ENCODE measurements around the gene CHEK1. TPM values are rescaled to one million over a fixed set of nuclear protein-coding genes. Genes with fewer than 3 reads are reported as not detected.
"Not testable (repeated sequence)": the region's sequence is repeated elsewhere in the genome, so short reads cannot be mapped to it uniquely, and the experiment has no call there.

CHEK1 gene
- total RNA-seq, 1 experiment from 2014 or later = 33.2 TPM

DNA sequence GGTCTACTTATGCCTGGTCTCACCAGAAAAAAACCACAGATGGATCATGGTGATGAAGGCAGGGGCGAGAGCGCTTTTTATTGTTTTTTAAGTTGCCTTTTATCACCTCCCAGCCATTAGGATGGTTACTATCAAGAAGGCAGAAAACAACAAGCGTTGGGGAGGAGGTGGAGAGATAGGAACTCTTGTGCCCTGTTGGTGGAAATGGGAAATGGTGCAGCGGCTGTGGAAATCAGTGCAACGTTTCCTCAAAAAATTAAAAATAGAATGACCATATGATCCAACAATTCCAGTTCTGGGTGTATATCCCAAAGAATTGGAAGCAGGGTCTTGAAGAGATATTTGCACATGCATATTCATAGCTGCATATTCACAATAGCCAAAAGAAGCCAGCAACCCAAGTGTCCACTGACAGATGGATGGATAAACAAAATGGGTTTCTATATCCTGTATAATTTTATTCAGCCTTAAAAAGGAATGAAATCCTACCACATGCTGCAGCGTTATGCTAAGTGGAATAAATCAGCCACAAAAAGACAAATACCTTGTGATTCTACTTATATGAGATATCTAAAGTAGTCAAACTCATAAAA, 76.2 kb downstream of the CHEK1 start:
- H3K27ac Mint-ChIP-seq (ENCODE audit: unreplicated experiment) = no peak overlapping the region
- H3K27me3 Mint-ChIP-seq (ENCODE audit: unreplicated experiment) = peaks cover 18% of the 10 kb centered on the region
- H3K9me3 Mint-ChIP-seq (ENCODE audit: low read depth, unreplicated experiment) = no peaks in the 10 kb centered on the region
- no TSS peak for BruUV-seq (replicated peaks)
- H3K4me3 Mint-ChIP-seq (ENCODE audit: low read depth, unreplicated experiment) = no peak overlapping the region
- CTCF ChIA-PET = no interaction called here
- intact Hi-C loops (cut with micrococcal nuclease; ENCODE audit: unreplicated experiment) = no loop called here
- TF ChIP-seq, protein P1, sequence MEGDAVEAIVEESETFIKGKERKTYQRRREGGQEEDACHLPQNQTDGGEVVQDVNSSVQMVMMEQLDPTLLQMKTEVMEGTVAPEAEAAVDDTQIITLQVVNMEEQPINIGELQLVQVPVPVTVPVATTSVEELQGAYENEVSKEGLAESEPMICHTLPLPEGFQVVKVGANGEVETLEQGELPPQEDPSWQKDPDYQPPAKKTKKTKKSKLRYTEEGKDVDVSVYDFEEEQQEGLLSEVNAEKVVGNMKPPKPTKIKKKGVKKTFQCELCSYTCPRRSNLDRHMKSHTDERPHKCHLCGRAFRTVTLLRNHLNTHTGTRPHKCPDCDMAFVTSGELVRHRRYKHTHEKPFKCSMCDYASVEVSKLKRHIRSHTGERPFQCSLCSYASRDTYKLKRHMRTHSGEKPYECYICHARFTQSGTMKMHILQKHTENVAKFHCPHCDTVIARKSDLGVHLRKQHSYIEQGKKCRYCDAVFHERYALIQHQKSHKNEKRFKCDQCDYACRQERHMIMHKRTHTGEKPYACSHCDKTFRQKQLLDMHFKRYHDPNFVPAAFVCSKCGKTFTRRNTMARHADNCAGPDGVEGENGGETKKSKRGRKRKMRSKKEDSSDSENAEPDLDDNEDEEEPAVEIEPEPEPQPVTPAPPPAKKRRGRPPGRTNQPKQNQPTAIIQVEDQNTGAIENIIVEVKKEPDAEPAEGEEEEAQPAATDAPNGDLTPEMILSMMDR (IDR thresholded peaks at IDR 0.05; ENCODE audit: unreplicated experiment) = no peak
- no peaks in the 10 kb centered on the region for H3K4me1 Mint-ChIP-seq (ENCODE audit: low read depth, unreplicated experiment)
- no peak for DNase-seq
- H3K36me3 Mint-ChIP-seq (ENCODE audit: insufficient read depth, unreplicated experiment) = no peaks in the 10 kb centered on the region

DNA sequence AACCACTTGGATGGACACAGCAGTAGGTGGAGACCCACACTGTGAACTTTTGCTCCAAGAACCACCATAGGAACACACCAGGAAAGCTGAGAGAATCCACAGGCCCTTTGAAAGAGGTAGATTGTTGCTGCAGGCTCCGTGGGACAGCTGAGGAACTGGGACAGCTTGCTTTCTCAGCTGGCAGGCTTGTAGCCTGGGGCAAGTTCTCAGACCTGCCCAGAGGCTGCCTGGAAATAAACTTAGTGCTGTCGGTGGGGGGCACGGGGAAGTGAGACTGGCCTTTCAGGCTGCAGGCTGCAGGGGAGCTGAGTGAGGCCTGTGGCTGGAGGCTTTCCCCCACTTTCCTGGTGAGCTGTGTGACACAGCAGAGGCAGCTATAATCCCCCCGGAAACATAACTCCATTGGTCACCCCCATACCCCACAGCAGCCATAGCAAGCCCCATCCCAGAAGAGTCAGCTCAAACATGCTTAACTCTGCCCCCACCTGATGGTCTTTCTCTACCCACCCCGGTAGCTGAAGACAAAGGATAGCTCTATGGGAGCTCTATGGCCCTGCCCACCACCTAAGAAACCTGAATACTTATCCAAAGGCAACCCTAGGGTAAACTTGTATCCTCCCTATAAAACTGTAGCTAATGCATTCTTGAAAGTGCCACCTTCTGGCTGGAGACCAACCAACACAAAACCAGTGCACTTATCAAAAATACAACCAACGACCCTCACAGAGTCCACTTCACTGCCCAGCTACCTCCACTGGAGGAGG, 77.1 kb downstream of the CHEK1 start:
- intact Hi-C loops (cut with micrococcal nuclease; ENCODE audit: unreplicated experiment) = no loop called here
- Mint-ChIP-seq H3K4me1 (ENCODE audit: low read depth, unreplicated experiment) (no peaks in the 10 kb centered on the region), H3K9me3 (ENCODE audit: low read depth, unreplicated experiment) (no peaks in the 10 kb centered on the region), H3K36me3 (ENCODE audit: insufficient read depth, unreplicated experiment) (no peaks in the 10 kb centered on the region), H3K27ac (ENCODE audit: unreplicated experiment) (no peak overlapping the region), H3K4me3 (ENCODE audit: low read depth, unreplicated experiment) (no peak overlapping the region), H3K27me3 (ENCODE audit: unreplicated experiment) (peaks cover 28% of the 10 kb centered on the region)
- DNase-seq = no peak
- TF ChIP-seq, protein P1 (IDR thresholded peaks at IDR 0.05; ENCODE audit: unreplicated experiment) = no peak
- CTCF ChIA-PET = no interaction called here
- no TSS peak for BruUV-seq (replicated peaks)

DNA sequence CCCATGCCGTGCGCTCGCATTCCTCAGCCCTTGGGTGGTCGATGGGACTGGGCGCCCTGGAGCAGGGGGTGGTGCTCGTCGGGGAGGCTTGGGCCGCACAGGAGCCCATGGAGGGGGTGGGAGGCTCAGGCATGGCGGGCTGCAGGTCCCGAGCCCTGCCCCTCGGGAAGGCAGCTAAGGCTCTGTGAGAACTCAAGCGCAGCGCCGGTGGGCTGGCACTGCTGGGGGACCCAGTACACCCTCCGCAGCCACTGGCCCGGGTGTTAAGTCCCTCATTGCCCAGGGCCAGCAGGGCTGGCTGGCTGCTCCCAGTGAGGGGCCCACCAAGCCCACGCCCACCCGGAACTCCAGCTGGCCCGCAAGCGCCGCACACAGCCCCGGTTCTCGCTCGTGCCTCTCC, 79.7 kb downstream of the CHEK1 start:
- peaks cover 36% of the 10 kb centered on the region for H3K27me3 Mint-ChIP-seq (ENCODE audit: unreplicated experiment)
- H3K27ac Mint-ChIP-seq (ENCODE audit: unreplicated experiment); H3K9me3 Mint-ChIP-seq (ENCODE audit: low read depth, unreplicated experiment); intact Hi-C loops (cut with micrococcal nuclease; ENCODE audit: unreplicated experiment); CTCF ChIA-PET; DNase-seq; BruUV-seq (replicated peaks); H3K36me3 Mint-ChIP-seq (ENCODE audit: insufficient read depth, unreplicated experiment); H3K4me1 Mint-ChIP-seq (ENCODE audit: low read depth, unreplicated experiment); H3K4me3 Mint-ChIP-seq (ENCODE audit: low read depth, unreplicated experiment): not testable (repeated sequence)

DNA sequence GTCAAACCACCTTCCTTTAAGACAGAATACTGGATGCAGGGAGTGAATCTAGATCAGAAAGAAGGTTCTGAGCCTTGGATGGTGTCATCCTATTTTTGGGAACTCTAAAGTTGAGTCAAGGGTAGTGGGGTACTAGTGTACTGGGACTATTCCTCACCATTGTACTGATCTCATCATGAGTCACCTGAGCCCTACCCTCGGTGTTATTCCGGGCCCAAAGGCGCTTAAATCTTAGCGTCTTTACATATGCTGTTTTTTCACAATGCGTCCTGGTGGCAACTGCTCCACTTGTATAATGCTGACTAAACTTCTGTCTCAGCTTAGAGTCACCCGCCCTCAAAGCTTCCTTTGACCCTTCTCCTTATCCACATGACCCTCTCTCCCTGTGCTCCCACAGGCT, 95.8 kb downstream of the CHEK1 start:
- no peak overlapping the region for H3K4me3 Mint-ChIP-seq (ENCODE audit: low read depth, unreplicated experiment)
- TF ChIP-seq, protein P1 (IDR thresholded peaks at IDR 0.05; ENCODE audit: unreplicated experiment) = no peak
- H3K27ac Mint-ChIP-seq (ENCODE audit: unreplicated experiment) = no peak overlapping the region
- no peaks in the 10 kb centered on the region for H3K4me1 Mint-ChIP-seq (ENCODE audit: low read depth, unreplicated experiment)
- peaks cover 63% of the 10 kb centered on the region for H3K27me3 Mint-ChIP-seq (ENCODE audit: unreplicated experiment)
- H3K9me3 Mint-ChIP-seq (ENCODE audit: low read depth, unreplicated experiment) = no peaks in the 10 kb centered on the region
- no peaks in the 10 kb centered on the region for H3K36me3 Mint-ChIP-seq (ENCODE audit: insufficient read depth, unreplicated experiment)
- no TSS peak for BruUV-seq (replicated peaks)
- DNase-seq = no peak
- intact Hi-C loops (cut with micrococcal nuclease; ENCODE audit: unreplicated experiment) = no loop called here
- CTCF ChIA-PET = no interaction called here

DNA sequence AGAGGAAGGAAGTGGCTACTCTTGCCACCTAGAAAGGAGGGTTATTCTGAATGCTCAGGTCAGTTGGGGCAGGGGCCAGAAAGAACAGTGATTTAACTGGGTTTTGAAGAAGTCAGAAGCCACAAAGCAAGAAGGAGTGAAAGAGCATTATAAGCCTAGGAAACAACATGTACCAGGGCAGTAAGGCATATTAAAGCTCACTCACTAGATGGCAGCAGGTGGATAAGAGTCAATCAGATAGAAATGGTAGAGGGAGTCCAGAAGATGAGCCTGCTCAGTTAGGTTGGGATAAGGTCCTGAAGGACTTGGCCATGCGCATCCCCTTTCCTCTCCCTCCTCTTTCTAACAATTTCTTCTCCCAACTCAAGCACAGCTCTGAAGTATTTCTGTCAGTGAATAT, 99.2 kb downstream of the CHEK1 start:
- intact Hi-C loops (cut with micrococcal nuclease; ENCODE audit: unreplicated experiment) = loop anchor here (1.0 kb wide), 1 partner anchor 150 kb away; no protein-coding TSS in a partner anchor
- TF ChIP-seq, protein P1 (IDR thresholded peaks at IDR 0.05; ENCODE audit: unreplicated experiment) = no peak
- Mint-ChIP-seq H3K36me3 (ENCODE audit: insufficient read depth, unreplicated experiment) (no peaks in the 10 kb centered on the region), H3K4me1 (ENCODE audit: low read depth, unreplicated experiment) (no peaks in the 10 kb centered on the region), H3K4me3 (ENCODE audit: low read depth, unreplicated experiment) (no peak overlapping the region), H3K27me3 (ENCODE audit: unreplicated experiment) (peaks cover 50% of the 10 kb centered on the region), H3K9me3 (ENCODE audit: low read depth, unreplicated experiment) (no peaks in the 10 kb centered on the region), H3K27ac (ENCODE audit: unreplicated experiment) (no peak overlapping the region)
- no TSS peak for BruUV-seq (replicated peaks)
- DNase-seq = no peak
- CTCF ChIA-PET = interaction anchor here (0.6 kb wide), 1 partner anchor 78 kb away, joined by 3 read pairs; no protein-coding TSS in a partner anchor

Measured in Calu3 (cell line).